A549 (cell line): ENCODE data around the gene ADAMTS2.

Experiments used
- BHLHE40 ChIP-seq: IDR thresholded peaks from 2 replicates; pipeline ENCODE4 v1.6.1; 2012; ENCODE audit warnings: low read depth, low read length, inconsistent platforms
- CBX8 ChIP-seq: fragments of 200-600 bp; sonication (generic); IDR thresholded peaks from 2 replicates; pipeline ENCODE4 v1.6.1; 2016
- EP300 ChIP-seq, 2 experiments: fragments of >200 bp; sonication (Bioruptor Twin); formaldehyde crosslinking; IDR thresholded peaks; 2 replicates in 1 of 2; 3 replicates in 1 of 2; pipeline ENCODE4 v1.6.1; 2016 to 2017
- PBX3 ChIP-seq: IDR thresholded peaks from 2 replicates; pipeline ENCODE4 v1.6.1; 2012
- POLR2A ChIP-seq: IDR thresholded peaks from 2 replicates; pipeline ENCODE4 v1.6.1; 2012; ENCODE audit warnings: mild to moderate bottlenecking, low read length
- ZC3H11A ChIP-seq: fragments of 450-650 bp; IDR thresholded peaks from 2 replicates; pipeline ENCODE4 v1.6.1; 2014; ENCODE audit warnings: antibody characterized with exemption, mild to moderate bottlenecking

- TF ChIP-seq EP300 (IDR thresholded peaks at IDR 0.05) = no peak
- TF ChIP-seq BHLHE40 = no peak
- no peak for TF ChIP-seq CBX8
- TF ChIP-seq ZC3H11A = no peak
- TF ChIP-seq POLR2A = no peak
- TF ChIP-seq PBX3 = no peak
Measured at GRCh38 chr5:179225387-179225786, 119.9 kb downstream of the ADAMTS2 start.
